SH-SY5Y (cell line): ENCODE measurements around the gene SLC13A4.

Source experiments
- GATA2 ChIP-seq: IDR thresholded peaks from 2 replicates; pipeline ENCODE4 v1.6.1; 2011; ENCODE audit warnings: mild to moderate bottlenecking, low read depth, low read length
- GATA3 ChIP-seq: IDR thresholded peaks from 2 replicates; pipeline ENCODE4 v1.6.1; 2011; ENCODE audit warnings: low read depth, mild to moderate bottlenecking, low read length, moderate library complexity

The SLC13A4 gene

DNA sequence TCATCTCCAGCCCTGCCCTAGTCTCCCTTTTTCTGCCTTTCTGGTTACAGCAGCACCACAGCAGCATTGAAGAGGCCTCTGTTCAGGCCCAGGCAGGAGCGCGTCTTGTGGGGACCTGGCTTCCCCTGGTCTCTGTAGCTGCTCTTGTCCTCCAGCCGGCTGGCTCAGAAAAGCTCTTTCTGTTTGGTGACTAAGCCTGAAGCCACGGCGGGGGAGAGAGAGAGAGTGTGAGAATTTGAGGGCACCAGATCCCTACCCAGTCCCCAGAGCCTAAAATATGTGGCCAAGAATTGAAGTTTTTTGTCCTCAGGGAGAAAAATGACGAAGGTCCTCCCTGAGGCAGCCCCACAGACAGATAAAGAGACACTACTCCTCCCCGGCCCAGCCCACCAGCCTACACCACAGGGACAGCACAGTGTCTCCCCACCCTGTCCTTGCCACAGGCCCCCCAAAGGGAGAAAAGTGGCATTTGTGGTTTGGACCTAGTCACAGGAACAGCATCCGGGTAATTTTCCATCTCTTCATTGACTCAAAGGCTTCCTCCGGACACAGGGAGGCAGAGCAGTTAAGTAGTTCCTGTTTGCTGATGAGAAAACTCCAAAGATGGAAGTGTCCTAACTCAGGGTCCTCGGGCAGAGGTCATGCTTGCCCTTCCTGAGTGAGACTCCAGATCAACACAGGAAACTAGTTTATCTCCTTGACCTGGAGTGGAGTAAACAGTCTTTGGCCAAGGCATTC, 33.9 kb upstream of the SLC13A4 start:
- TF ChIP-seq GATA3: no peak
- TF ChIP-seq GATA2: no peak

DNA sequence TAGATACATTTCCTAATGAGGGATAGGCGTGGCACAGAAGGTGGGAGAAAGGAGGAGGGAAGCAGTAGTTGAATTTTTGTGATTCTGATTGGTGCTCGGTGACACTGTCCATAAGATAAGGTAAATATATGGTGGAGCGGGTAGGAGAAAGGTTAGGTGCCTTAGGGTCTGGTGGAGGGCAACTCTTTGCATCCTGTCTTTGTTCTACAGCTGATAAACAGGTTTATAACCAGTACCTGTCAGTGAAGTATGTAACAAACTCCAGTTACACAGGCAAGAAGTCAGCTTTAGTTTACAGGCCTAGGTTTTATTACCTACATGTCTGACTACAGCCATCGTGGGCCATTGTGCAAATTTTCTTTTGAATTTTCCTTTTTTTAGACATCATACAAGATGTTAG, 31.5 kb upstream of the SLC13A4 start:
- no peak for TF ChIP-seq GATA3
- TF ChIP-seq GATA2: no peak

DNA sequence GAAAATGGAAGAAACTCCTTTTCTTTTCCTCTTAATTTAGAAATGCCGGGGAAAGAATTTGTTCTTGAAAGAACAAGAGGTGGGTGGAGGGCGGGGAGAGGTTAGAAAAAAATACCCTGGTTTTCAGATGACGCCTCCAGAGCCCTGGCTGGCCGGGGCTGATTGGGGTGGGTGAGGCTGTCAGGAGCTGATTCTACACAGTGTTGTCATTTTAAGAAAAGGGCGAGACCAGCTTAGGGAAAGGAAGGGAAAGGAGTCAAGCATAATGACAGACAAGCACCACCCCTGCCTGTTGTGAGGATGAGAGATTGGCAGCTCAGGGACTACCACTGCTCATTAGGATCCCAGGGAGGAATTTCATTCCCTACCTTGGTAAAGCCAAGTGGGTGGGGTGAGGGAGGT, 30.5 kb upstream of the SLC13A4 start:
- TF ChIP-seq GATA2 (no peak), GATA3 (no peak)

DNA sequence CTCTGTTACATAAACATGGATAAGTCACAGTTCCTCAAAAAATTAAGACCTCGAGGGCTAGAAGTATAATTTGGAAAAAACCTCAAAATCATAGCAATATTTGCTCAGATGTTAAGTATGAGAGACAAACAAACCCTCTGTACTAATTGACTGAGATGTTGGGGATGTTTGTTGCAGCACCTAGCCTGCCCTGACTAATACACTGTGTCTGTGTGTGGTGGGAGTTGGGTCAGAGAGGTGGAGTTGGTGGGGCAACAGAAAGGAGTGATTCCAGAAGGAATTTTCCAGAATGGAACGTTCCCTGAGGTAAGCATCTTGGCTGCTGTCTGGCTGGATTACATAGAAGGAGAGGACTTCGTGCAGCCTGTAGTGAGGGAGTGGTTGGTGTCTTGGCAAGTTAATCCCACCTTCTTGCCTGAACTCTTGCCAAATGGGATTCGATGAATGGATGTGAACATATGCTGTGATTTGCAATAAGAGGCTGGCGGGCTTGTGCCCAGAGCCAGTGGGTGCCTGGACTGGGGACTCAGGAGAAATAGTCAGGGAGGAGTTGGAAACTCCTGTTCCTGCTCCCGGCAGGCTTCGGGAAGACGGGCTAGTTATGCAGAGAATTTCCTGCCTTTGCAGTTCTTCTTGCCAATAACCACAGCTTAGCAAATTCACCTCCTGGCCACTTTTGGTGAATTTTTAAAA, 29.9 kb upstream of the SLC13A4 start:
- TF ChIP-seq GATA3: no peak
- TF ChIP-seq GATA2: no peak

DNA sequence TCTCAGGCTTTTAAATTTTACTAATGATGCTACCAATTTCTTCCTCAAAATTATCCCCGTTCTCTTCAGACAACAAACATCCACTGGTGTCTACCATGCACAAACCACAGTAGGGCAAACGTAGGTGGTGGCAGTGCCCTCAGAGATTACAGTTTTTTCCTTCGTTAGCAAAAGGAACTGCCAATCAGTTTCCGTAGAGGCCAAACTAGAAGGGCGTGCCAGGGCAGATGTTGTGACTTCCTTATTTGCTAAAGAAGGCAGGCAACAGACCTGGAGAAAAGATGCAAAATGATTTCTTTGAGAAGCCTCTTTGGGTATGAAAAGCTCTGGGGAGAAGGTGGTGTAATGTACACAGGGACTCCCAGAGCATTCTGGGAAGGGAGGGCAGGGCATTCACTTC, 28.2 kb upstream of the SLC13A4 start:
- no peak for TF ChIP-seq GATA2
- TF ChIP-seq GATA3: no peak

DNA sequence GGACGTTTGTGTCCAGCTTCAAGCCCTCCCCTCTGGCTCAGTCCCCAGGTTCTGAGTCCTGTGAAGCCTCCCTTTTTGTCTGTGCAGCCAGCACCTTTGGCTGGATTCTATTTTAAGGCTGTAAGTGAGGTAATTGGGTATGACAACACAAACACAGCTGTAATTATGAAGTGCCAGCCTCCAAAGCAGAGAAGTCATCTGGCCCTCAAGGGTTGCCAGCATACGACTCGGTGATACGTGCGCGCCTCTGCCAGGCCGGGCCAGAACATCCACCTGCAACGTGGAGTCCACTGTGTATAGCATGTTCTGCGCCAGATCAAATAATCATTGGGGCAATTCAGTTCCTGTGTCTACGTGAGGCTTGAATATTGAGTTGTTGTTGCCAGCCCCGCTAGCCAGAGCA, 27.4 kb upstream of the SLC13A4 start:
- TF ChIP-seq GATA2 (no peak), GATA3 (no peak)

DNA sequence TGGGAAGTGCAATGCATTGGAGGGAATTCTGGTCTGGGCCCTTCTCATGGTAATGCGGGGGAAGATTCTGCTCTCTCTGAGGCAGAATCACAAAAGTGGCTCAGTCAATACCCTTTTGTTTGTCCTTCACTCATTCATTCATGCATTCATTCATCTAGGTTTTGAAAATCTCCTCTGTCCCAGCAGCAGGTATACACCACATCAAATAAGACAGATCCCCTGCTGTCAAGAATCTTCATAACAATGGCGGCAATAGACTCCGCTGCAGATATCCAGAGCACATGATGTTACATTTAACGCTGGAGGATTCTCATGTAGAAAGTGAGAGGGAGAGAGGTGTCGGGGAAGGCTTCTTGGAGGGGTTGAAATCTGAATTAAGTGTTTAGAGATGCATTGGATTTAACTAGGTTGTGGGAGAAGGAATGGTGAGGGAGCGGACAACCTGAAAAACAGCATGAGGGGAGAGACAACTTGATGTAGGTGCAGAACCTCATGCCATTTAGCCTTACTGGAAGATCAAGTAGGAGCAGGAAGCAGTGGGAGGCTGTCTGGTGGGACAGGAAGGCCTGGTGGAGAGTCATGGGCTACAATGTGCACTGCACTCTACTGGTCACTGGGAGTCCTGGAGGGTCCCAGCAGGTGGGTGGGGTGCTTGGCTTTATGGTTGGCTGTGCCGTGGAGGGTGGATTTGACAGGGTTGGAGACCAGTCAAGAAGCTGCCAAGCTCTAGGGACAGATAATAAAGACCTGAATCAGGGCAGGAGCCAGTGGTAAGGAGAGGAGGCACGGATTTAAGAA, 25.8 kb upstream of the SLC13A4 start:
- no peak for TF ChIP-seq GATA2
- no peak for TF ChIP-seq GATA3

DNA sequence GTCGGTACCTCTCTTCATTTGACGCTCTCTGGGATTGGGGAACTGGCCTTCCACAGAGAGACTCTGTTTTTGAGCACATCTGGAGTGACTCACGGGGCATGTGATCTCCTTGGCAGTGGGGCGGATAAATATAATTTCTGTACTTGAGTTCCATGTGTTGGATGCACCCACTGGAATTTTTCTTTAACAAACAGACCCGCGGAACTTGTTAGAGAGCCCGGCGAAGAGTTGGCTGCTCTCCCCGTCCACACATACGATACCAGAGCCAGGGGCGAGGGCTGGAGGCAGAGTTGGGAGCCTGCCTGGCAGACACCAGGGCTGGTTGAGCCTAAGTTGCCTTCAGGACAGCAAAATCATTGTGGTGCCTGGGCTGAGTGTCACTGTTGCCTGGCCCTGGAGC, 20.8 kb upstream of the SLC13A4 start, which contains the start of gene FAM180A:
Gene FAM180A (minus strand): TSS at position 44 of the 400 bp plus-strand sequence. CDS start 233 bp downstream, outside the sequence.
- TF ChIP-seq GATA3 (no peak), GATA2 (no peak)

DNA sequence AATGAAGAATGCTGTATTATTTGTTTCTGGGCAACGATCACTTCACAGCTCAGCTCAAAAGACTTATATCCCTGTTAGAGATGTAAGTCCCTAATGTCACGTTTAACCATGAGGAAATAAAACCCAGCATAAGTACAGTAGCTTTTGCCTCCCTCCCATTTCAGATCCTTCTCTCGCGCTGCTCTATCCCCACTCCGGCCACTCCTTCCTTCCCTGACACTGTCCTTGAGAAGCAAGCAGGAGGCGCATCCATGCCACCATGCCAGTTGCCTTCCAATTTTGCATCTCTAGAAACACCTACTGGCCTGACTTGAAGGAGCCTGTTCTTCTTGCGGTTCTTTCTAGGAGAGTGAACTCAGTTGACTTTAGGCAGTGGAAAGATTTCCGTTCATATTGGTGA, 19.4 kb upstream of the SLC13A4 start:
- TF ChIP-seq GATA2: no peak
- TF ChIP-seq GATA3: no peak

DNA sequence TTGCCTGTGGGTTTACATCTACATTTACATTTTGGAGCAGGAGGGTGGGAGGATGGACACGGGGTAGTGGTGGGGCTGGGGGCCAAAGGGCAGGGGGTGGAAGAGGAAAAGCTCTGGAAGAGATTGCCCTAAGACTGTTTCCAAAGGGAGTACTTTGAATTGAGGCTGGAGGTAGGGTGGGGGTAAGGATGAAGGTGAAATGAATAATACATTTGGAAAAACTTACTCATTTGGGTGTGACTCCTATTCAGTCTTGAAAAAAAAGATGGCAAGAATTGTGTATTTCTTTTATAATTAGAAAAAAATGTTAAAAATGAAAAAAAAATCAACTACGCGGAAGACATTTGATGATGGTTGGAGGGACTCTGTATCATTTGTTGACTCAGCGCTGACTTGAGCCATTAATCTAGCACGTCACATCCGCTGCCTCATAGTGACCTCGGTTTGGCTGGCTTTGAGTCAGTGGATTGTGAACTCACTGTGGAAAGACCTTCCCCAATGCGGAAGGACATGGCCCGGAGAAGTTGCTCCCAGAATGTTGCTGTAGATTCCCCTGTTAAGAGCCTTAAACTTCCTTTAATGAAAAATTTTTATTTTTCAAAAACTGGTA, 17.8 kb upstream of the SLC13A4 start:
- TF ChIP-seq GATA2 (no peak), GATA3 (no peak)

DNA sequence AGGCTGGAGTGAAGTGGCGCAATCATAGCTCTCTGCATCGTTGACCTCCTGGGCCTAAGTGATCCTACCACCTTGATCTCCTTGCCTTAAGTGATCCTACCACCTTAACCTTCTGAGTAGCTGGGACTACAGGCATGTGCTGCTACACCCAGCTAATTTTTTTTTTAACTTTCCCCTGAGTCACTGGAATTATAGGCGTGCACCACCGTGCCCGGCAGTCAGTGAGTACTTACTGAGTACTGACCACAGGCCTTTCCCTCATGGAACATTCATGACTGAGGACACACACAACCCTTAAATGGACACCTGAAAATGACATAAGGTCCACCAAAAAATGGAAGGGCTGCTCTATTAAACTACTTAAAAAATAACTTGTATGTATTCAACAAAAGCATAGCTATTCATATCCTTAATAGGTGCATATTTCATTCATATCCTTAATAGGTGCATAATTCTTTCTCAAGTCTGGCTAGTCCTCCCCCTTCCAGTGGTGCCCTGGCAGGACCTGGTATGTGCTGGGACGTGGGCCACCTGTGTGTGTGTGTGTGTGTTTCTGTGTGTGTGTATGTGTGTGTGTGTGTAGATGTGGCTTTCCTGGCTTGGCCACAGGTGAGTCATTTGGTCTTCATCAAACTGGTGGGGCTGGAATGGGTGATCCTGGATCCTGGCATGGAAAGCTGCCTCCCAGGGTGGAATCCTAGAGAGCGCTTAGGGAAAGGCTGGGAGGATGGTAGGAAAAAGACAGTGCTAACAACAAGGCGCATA, 17.1 kb upstream of the SLC13A4 start:
- no peak for TF ChIP-seq GATA2
- no peak for TF ChIP-seq GATA3

DNA sequence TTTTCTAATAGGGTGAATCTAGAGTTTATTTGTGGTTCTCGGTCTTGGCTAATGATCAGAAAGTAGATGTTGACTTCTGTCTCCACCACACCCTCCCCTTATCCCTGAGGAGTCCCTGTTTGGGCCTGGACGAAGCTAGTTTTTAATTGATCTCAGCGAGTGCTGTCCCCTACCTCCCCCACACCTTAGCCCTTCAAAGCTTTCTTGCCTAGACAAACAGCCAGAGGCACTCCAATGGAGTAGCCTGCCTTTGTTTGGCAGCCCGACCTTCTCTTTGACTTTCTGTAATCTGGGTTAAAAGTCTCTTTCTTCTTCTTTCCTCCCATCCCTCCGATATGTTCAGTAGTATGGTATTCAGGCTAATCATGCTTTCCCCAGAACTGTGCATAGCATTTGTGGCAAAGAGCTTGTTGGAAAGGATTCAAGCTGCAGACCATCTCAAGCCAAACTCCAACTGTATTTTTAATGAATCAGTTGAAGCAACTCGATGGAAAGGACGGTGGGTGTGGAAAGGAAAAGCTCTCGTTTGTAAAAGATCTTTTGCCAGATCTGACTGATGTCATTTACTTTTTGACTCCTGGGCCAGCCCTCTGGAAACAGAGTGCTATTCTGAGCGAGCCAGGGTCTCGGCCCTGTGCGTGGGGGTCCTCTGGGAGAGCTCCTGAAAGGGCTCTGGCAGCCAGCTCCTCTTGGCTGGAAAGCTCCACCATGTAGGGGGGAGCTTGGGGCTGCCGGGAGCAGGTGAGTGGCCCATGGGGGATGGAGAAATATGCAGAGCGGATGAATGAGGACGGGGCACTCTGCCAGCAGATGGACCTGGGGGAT, 16.1 kb upstream of the SLC13A4 start:
- TF ChIP-seq GATA3 (no peak), GATA2 (no peak)

DNA sequence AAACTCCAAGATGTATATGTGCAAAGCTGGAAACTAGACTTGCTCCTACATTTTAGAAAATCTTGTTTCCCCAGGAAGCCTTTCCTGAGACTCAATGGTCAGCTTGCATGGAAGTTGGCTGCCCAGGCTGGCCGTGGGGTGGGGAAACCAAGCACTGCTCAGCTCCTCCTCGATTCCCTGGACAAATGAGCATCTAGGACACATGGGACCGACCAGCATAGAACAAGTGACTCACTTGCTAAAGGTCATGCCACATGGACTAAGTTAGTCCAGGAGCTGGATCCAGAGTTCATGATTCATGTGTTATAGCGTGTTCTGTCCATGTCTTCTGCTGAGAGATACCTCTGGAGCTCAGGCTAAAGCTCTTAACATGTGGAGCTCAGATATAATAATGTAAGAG, 14.4 kb upstream of the SLC13A4 start:
- TF ChIP-seq GATA2: no peak
- TF ChIP-seq GATA3: no peak

DNA sequence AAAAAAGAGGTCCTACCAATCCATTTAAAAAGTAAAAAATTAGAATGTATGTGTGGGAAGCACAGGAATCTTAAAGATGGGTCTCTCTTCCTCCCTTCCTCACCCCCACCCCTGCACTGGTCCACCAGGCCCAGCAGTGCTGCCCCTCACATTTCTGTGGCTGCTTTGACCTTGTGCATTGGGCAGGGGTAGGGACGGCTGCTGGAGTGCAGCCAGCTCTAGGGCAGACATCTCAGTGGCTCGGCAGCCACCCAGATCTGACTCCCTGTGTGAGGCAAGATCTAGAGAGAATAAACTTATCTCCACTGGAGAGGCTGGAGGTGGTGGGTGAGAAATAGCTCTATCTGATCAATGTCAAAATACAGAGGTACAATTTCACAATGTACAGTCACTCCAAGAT, 13.9 kb upstream of the SLC13A4 start:
- TF ChIP-seq GATA3: no peak
- TF ChIP-seq GATA2: peak; percentile 9; the same call in 1 of the 2 replicates
